Mesothelial cell of epicardium (in vitro differentiated cells): ENCODE results near the gene PGLYRP1. TPM values are rescaled to one million over a fixed set of nuclear protein-coding genes. Genes with fewer than 3 reads are reported as not detected.
A peak's percentile ranks its signal among the peaks of the same experiment; 100 is the strongest.

Experiments used
- DNase-seq, 2 experiments: peaks; one replicate each; pipeline ENCODE4 v3.0.0; 2021; ENCODE audit warnings: low spot score in 2 of 2; ENCODE audit not compliant: unreplicated experiment in 2 of 2
- H3K27ac Mint-ChIP-seq: 2 replicates; pipeline ENCODE4 v1.8.0; 2021; ENCODE audit warnings: mixed read lengths
- H3K27me3 Mint-ChIP-seq: 2 replicates; pipeline ENCODE4 v1.8.0; 2021; ENCODE audit warnings: low read depth, mixed read lengths
- H3K36me3 Mint-ChIP-seq: 2 replicates; pipeline ENCODE4 v1.8.0; 2021; ENCODE audit warnings: mixed read lengths
- H3K4me1 Mint-ChIP-seq: 2 replicates; pipeline ENCODE4 v1.8.0; 2021; ENCODE audit warnings: mixed read lengths
- H3K4me3 Mint-ChIP-seq: 2 replicates; pipeline ENCODE4 v1.8.0; 2021; ENCODE audit warnings: mild to moderate bottlenecking, moderate library complexity, mixed read lengths
- H3K9me3 Mint-ChIP-seq: 2 replicates; pipeline ENCODE4 v1.8.0; 2021; ENCODE audit warnings: mixed read lengths
- CTCF ChIP-seq: fragments of 200-600 bp; sonication (generic); IDR thresholded peaks from one replicate; pipeline ENCODE4 v1.5.0; 2021; ENCODE audit warnings: antibody characterized with exemption; ENCODE audit not compliant: unreplicated experiment
- total RNA-seq: library from RNA; stranded (reverse); gene quantifications from 3 replicates; pipeline ENCODE4 v1.2.1, GENCODE V29; 2021

Gene PGLYRP1
- total RNA-seq: not detected in 3 replicates

- no peak for DNase-seq
- Mint-ChIP-seq H3K4me3 (no peak within 1 kb of the TSS), H3K27ac (no peak within 1 kb of the TSS), H3K4me1 (no peaks in the 10 kb centered on the region), H3K27me3 (no peaks in the 10 kb centered on the region), H3K9me3 (peaks cover 11% of the 10 kb centered on the region), H3K36me3 (peaks cover 9% of the 10 kb centered on the region)
- TF ChIP-seq CTCF: no peak
Observed at GRCh38 chr19:46022431-46023310, at the start of gene PGLYRP1. Gene PGLYRP1 (minus strand): TSS chr19:46023053. CDS start chr19:46023021, 32 bp downstream.

GRCh38 chr19:46069806-46070341, 47.0 kb upstream of the PGLYRP1 start:
- Mint-ChIP-seq H3K27me3 (peaks cover 37% of the 10 kb centered on the region), H3K27ac (peak overlapping the region; percentile 77), H3K9me3 (no peaks in the 10 kb centered on the region), H3K4me3 (no peak overlapping the region), H3K36me3 (no peaks in the 10 kb centered on the region), H3K4me1 (peaks cover 26% of the 10 kb centered on the region)
- no peak for DNase-seq
- no peak for TF ChIP-seq CTCF

- no peak for DNase-seq
- Mint-ChIP-seq H3K4me1 (peaks cover 26% of the 10 kb centered on the region), H3K36me3 (no peaks in the 10 kb centered on the region), H3K9me3 (peaks cover 3% of the 10 kb centered on the region), H3K4me3 (no peak overlapping the region), H3K27me3 (peaks cover 31% of the 10 kb centered on the region), H3K27ac (peak overlapping the region; percentile 77)
- no peak for TF ChIP-seq CTCF
Observed at GRCh38 chr19:46068345-46069258, 45.7 kb upstream of the PGLYRP1 start.

- no peaks in the 10 kb centered on the region for H3K36me3 Mint-ChIP-seq
- H3K4me3 Mint-ChIP-seq: no peak overlapping the region
- no peak for TF ChIP-seq CTCF
- peaks cover 26% of the 10 kb centered on the region for H3K4me1 Mint-ChIP-seq
- H3K27me3 Mint-ChIP-seq: peaks cover 30% of the 10 kb centered on the region
- H3K9me3 Mint-ChIP-seq: peaks cover 4% of the 10 kb centered on the region
- H3K27ac Mint-ChIP-seq: no peak overlapping the region
- DNase-seq: no peak
Observed at GRCh38 chr19:46067691-46068090, 44.8 kb upstream of the PGLYRP1 start.

- no peak for DNase-seq
Observed at GRCh38 chr19:46066471-46066870, 43.6 kb upstream of the PGLYRP1 start.

More at GRCh38 chr19:46066471-46066870, 43.6 kb upstream of the PGLYRP1 start:
- H3K27me3 Mint-ChIP-seq: peaks cover 24% of the 10 kb centered on the region
- peaks cover 15% of the 10 kb centered on the region for H3K9me3 Mint-ChIP-seq
- peaks cover 26% of the 10 kb centered on the region for H3K4me1 Mint-ChIP-seq
- no peak for TF ChIP-seq CTCF
- H3K36me3 Mint-ChIP-seq: no peaks in the 10 kb centered on the region
- H3K4me3 Mint-ChIP-seq: no peak overlapping the region
- H3K27ac Mint-ChIP-seq: no peak overlapping the region
